Cardiac muscle cell (in vitro differentiated cells and primary cell): Measurements from ENCODE around the gene TPD52L1. TPM values are rescaled to one million over a fixed set of nuclear protein-coding genes. Genes with fewer than 3 reads are reported as not detected.

Experiments used
- DNase-seq, 2 donors: peaks; one replicate each; pipeline versions ENCODE4 v3.0.0 to v3.0.0-alpha.2; 2010 to 2017; ENCODE audit warnings: low read depth in 1 of 2, low spot score in 1 of 2
- H3K27ac ChIP-seq: fragments of 200-600 bp; sonication (generic); 2 replicates; pipeline ENCODE4 v1.5.1; 2016
- H3K27me3 ChIP-seq: fragments of 200-600 bp; sonication (generic); 2 replicates; pipeline ENCODE4 v1.6.0; 2016; ENCODE audit warnings: control low read depth
- H3K36me3 ChIP-seq: fragments of 200-600 bp; sonication (generic); 2 replicates; pipeline ENCODE4 v1.5.1; 2016; ENCODE audit warnings: control low read depth
- H3K4me1 ChIP-seq: fragments of 200-600 bp; sonication (generic); 2 replicates; pipeline ENCODE4 v1.8.1; 2017; ENCODE audit warnings: low read depth, mild to moderate bottlenecking, mixed run types
- H3K4me3 ChIP-seq: fragments of 200-600 bp; sonication (generic); 2 replicates; pipeline ENCODE4 v1.5.1; 2016; ENCODE audit warnings: mild to moderate bottlenecking
- H3K9me3 ChIP-seq: fragments of 200-600 bp; sonication (generic); 2 replicates; pipeline ENCODE4 v1.5.1; 2017; ENCODE audit warnings: low read depth, mild to moderate bottlenecking, control low read depth
- CTCF ChIP-seq: IDR thresholded peaks from 2 replicates; pipeline ENCODE4 v1.5.1; 2012; ENCODE audit warnings: low read depth, mild to moderate bottlenecking, low read length
- polyA plus RNA-seq: library from polyadenylated mRNA; unstranded; fragments of >200 nt; fragmentation: Nextera tagmentation; extraction: Ambion mirVana; gene quantifications from 2 replicates; pipeline ENCODE4 v1.2.1, GENCODE V29; 2016
- total RNA-seq: library from RNA; depleted of rRNA; stranded (reverse); fragments of >200 nt; gene quantifications from 2 replicates; pipeline ENCODE4 v1.2.3, GENCODE V29; 2016

Gene TPD52L1
- total and polyA plus RNA-seq, 2 experiments from 2014 or later, result 49.2 to 72.8 TPM

- no peaks in the 10 kb centered on the region for H3K4me1 ChIP-seq
- peaks cover 16% of the 10 kb centered on the region for H3K36me3 ChIP-seq
- H3K9me3 ChIP-seq, result no peaks in the 10 kb centered on the region
- no peak overlapping the region for H3K27ac ChIP-seq
- no peak for DNase-seq
- no peak overlapping the region for H3K4me3 ChIP-seq
- H3K27me3 ChIP-seq, result no peaks in the 10 kb centered on the region
- no peak for TF ChIP-seq CTCF
Observed at GRCh38 chr6:125285353-125285752, 131.8 kb downstream of the TPD52L1 start.

GRCh38 chr6:125285936-125286335 is 132.4 kb downstream of the TPD52L1 start:
- TF ChIP-seq CTCF, result no peak
- Histone ChIP-seq H3K4me3 (no peak overlapping the region), H3K9me3 (no peaks in the 10 kb centered on the region), H3K4me1 (no peaks in the 10 kb centered on the region), H3K27ac (no peak overlapping the region), H3K36me3 (peaks cover 16% of the 10 kb centered on the region), H3K27me3 (no peaks in the 10 kb centered on the region)
- no peak for DNase-seq

GRCh38 chr6:125287718-125288117 is 134.1 kb downstream of the TPD52L1 start:
- TF ChIP-seq CTCF, result no peak
- Histone ChIP-seq H3K27me3 (no peaks in the 10 kb centered on the region), H3K9me3 (no peaks in the 10 kb centered on the region), H3K4me3 (no peak overlapping the region), H3K27ac (no peak overlapping the region), H3K4me1 (no peaks in the 10 kb centered on the region), H3K36me3 (peaks cover 20% of the 10 kb centered on the region)
- no peak for DNase-seq

GRCh38 chr6:125293587-125293986 is 140.0 kb downstream of the TPD52L1 start:
- no peak for DNase-seq
- H3K27ac ChIP-seq, result no peak overlapping the region
- H3K9me3 ChIP-seq, result no peaks in the 10 kb centered on the region
- H3K4me3 ChIP-seq, result no peak overlapping the region
- no peaks in the 10 kb centered on the region for H3K27me3 ChIP-seq
- peaks cover 5% of the 10 kb centered on the region for H3K4me1 ChIP-seq
- TF ChIP-seq CTCF, result no peak
- H3K36me3 ChIP-seq, result peaks cover 36% of the 10 kb centered on the region

- TF ChIP-seq CTCF, result no peak
- Histone ChIP-seq H3K9me3 (no peaks in the 10 kb centered on the region), H3K4me3 (no peak overlapping the region), H3K36me3 (peaks cover 40% of the 10 kb centered on the region), H3K27me3 (no peaks in the 10 kb centered on the region), H3K27ac (no peak overlapping the region), H3K4me1 (peaks cover 7% of the 10 kb centered on the region)
- no peak for DNase-seq
Observed at GRCh38 chr6:125294036-125294435, 140.5 kb downstream of the TPD52L1 start.

GRCh38 chr6:125294925-125295324 is 141.4 kb downstream of the TPD52L1 start:
- Histone ChIP-seq H3K36me3 (peaks cover 42% of the 10 kb centered on the region), H3K4me1 (peaks cover 10% of the 10 kb centered on the region), H3K4me3 (no peak overlapping the region), H3K27ac (no peak overlapping the region), H3K9me3 (no peaks in the 10 kb centered on the region), H3K27me3 (no peaks in the 10 kb centered on the region)
- TF ChIP-seq CTCF, result no peak
- no peak for DNase-seq
